B cell (primary cell): ENCODE data around the gene CD300LG. TPM values are rescaled to one million over a fixed set of nuclear protein-coding genes. Genes with fewer than 3 reads are reported as not detected.
A peak's percentile ranks its signal among the peaks of the same experiment; 100 is the strongest.

Experiments
- ATAC-seq: fragments of 200-7000 bp; cut with Tn5 transposase; one replicate; pipeline ENCODE4 v1.10.0; 2021; ENCODE audit warnings: low read depth, mild to moderate bottlenecking, moderate number of reproducible peaks, moderate library complexity
- CTCF ChIA-PET: fragments of 350-600 bp; sonication (Branson Sonifier 250); formaldehyde crosslinking; loops from one replicate; lab custom pipeline; 2021; ENCODE audit warnings: antibody characterized with exemption, inconsistent platforms; lab: Charles Lee
- POLR2A ChIA-PET: fragments of 350-600 bp; sonication (Branson Sonifier 250); formaldehyde crosslinking; loops from one replicate; lab custom pipeline; 2021; ENCODE audit warnings: antibody characterized with exemption; lab: Charles Lee
- DNase-seq: peaks from one replicate; pipeline ENCODE4 v3.0.0; 2013
- H2AFZ ChIP-seq: 2 replicates; pipeline ENCODE4 v1.6.1; 2012; ENCODE audit warnings: mild to moderate bottlenecking, low read depth, low read length; ENCODE audit not compliant: insufficient read depth, poor library complexity, severe bottlenecking
- H3K27ac ChIP-seq, 2 donors: 1 replicate in 1 of 2; 2 replicates in 1 of 2; pipeline ENCODE4 v1.5.1; 2012 to 2013; ENCODE audit warnings: low read length in 2 of 2, mild to moderate bottlenecking in 2 of 2, moderate library complexity in 1 of 2
- H3K27me3 ChIP-seq, 4 experiments: fragments of 200-600 bp in 1 of 4; sonication (generic) in 1 of 4; replicated peaks in 1 of 4; 1 replicate in 2 of 4; 2 replicates in 2 of 4; pipeline versions ENCODE4 v1.6.1 to v1.7.0; 2013 to 2016; ENCODE audit warnings: low read length in 3 of 4, mild to moderate bottlenecking in 2 of 4, mixed read lengths in 1 of 4, moderate library complexity in 1 of 4; ENCODE audit not compliant: insufficient read depth in 4 of 4, control insufficient read depth in 3 of 4; ENCODE audit errors: control extremely low read depth in 1 of 4
- H3K36me3 ChIP-seq, 2 experiments: replicated peaks in 1 of 2; 1 replicate in 1 of 2; 2 replicates in 1 of 2; pipeline versions ENCODE4 v1.6.1 to v1.7.1; 2013; ENCODE audit warnings: low read length in 1 of 2; ENCODE audit not compliant: insufficient read depth in 2 of 2, control insufficient read depth in 1 of 2; ENCODE audit errors: control extremely low read depth in 1 of 2, extremely low read depth in 1 of 2
- H3K4me1 ChIP-seq, 2 donors: fragments of 200-600 bp in 1 of 2; sonication (generic) in 1 of 2; 1 replicate in 1 of 2; 2 replicates in 1 of 2; pipeline versions ENCODE4 v1.5.1 to v1.6.1; 2013 to 2017; ENCODE audit warnings: low read length in 2 of 2; ENCODE audit not compliant: control insufficient read depth in 2 of 2, insufficient read depth in 2 of 2
- H3K4me2 ChIP-seq: replicated peaks from 2 replicates; pipeline ENCODE3; 2012; ENCODE audit warnings: mild to moderate bottlenecking, low read depth, low read length; ENCODE audit not compliant: poor library complexity, severe bottlenecking
- H3K4me3 ChIP-seq, 5 experiments: fragments of 200-600 bp in 1 of 5; sonication (generic) in 1 of 5; 1 replicate in 3 of 5; 2 replicates in 2 of 5; pipeline versions ENCODE4 v1.5.1 to v1.7.0; 2011 to 2016; ENCODE audit warnings: low read length in 4 of 5, mild to moderate bottlenecking in 4 of 5, low read depth in 2 of 5, control low read depth in 1 of 5, moderate library complexity in 1 of 5; ENCODE audit not compliant: insufficient read depth in 1 of 5; ENCODE audit errors: control extremely low read depth in 1 of 5, extremely low read depth in 1 of 5
- H3K79me2 ChIP-seq: fragments of 200-600 bp; sonication (generic); one replicate; pipeline ENCODE4 v1.6.0; 2016; ENCODE audit warnings: low read length; ENCODE audit not compliant: control insufficient read depth, insufficient read depth
- H3K9ac ChIP-seq: fragments of 200-600 bp; sonication (generic); 2 replicates; pipeline ENCODE4 v1.6.1; 2017; ENCODE audit warnings: mild to moderate bottlenecking, low read length, moderate library complexity
- H3K9me3 ChIP-seq, 3 donors: one replicate each; pipeline versions ENCODE4 v1.6.1 to v1.7.1; 2013; ENCODE audit warnings: low read length in 2 of 3; ENCODE audit not compliant: control insufficient read depth in 2 of 3, insufficient read depth in 1 of 3; ENCODE audit errors: control extremely low read depth in 1 of 3
- H4K20me1 ChIP-seq: 2 replicates; pipeline ENCODE4 v1.6.0; 2012; ENCODE audit warnings: mild to moderate bottlenecking, low read length; ENCODE audit not compliant: insufficient read depth, control insufficient read depth, poor library complexity, severe bottlenecking
- H3K27ac Mint-ChIP-seq: one replicate; pipeline ENCODE4 v1.8.0; 2021; ENCODE audit warnings: mixed read lengths
- H3K27me3 Mint-ChIP-seq: one replicate; pipeline ENCODE4 v1.8.0; 2021; ENCODE audit warnings: mixed read lengths
- H3K4me1 Mint-ChIP-seq: one replicate; pipeline ENCODE4 v1.8.0; 2021; ENCODE audit warnings: mixed read lengths
- H3K4me3 Mint-ChIP-seq: one replicate; pipeline ENCODE4 v1.8.0; 2021; ENCODE audit warnings: mixed read lengths
- H3K9me3 Mint-ChIP-seq: one replicate; pipeline ENCODE4 v1.8.0; 2022; ENCODE audit warnings: mixed read lengths; ENCODE audit not compliant: insufficient read depth
- EZH2 ChIP-seq: IDR thresholded peaks from 2 replicates; pipeline ENCODE4 v1.6.1; 2012; ENCODE audit warnings: borderline replicate concordance, low read depth, mild to moderate bottlenecking, moderate library complexity, low read length; ENCODE audit not compliant: insufficient read depth, poor library complexity, severe bottlenecking
- WGBS: methylation state at CpG from one replicate; pipeline ENCODE4 v1.1.5; 2013; ENCODE audit warnings: missing lambda C conversion rate; ENCODE audit not compliant: insufficient coverage; 5-methylcytosine and 5-hydroxymethylcytosine counted together
- intact Hi-C: fragments of 100-400 bp; cut with micrococcal nuclease; formaldehyde crosslinking; loops from one replicate; pipeline ENCODE4 v1.10.0; 2022
- polyA plus RNA-seq: library from polyadenylated mRNA; depleted of rRNA; stranded (reverse); fragments of >200 nt; gene quantifications from 2 replicates; pipeline ENCODE4 v1.2.3, GENCODE V29; 2012
- total RNA-seq, 2 donors: library from RNA; stranded (reverse); fragments of 120-200 nt in 1 of 2; gene quantifications; 1 replicate in 1 of 2; 2 replicates in 1 of 2; pipeline versions ENCODE4 v1.2.3 to v1.2.4, GENCODE V29; 2013 to 2022
- TF ChIP-seq, protein P1 (sequence below): fragments of 200-600 bp; IDR thresholded peaks from one replicate; pipeline ENCODE4 v1.8.0; 2022; ENCODE audit warnings: antibody characterized with exemption, mild to moderate bottlenecking

Gene CD300LG
- total and polyA plus RNA-seq, 2 donors (not counting 1 experiment from before 2014, with no cell fraction given): not detected

DNA sequence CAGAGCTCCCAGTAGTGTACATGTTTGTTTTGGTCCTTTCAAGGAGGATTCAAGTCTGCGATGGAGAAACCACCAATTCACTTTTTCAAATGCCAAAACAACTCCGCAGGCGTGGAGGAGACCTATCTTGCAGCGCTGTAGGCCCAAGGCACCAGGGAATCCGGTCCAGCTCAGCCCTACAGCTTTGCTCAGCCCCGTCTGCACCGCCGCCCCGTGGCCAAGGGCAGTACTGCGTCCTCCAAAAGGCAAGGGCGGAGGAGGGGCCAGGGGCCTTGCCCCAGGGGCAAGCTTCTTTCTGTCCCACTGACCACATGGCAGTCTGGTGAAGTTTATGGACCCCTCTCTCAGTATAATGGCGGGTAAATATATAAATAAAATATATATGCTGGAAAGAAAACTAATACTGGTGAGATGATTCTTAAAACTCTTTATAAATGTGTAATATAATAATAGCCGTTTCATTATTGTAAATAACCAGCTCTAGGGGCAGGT, 709 bp upstream of the CD300LG start:
- H3K27ac ChIP-seq: no peak overlapping the region
- CTCF ChIA-PET: interaction anchor here (0.6 to 2.5 kb wide), 18 partner anchors 8 to 994 kb away, joined by 3 to 22 read pairs (median 4); no protein-coding TSS in a partner anchor
- ATAC-seq: peak; percentile 98
- no peaks in the 10 kb centered on the region for H3K79me2 ChIP-seq
- DNase-seq: peak; percentile 71
- H3K9ac ChIP-seq: no peak overlapping the region
- H3K4me1 Mint-ChIP-seq: no peaks in the 10 kb centered on the region
- H3K27me3 ChIP-seq: peaks cover 0 to 8% (median 0%) of the 10 kb centered on the region in 4 experiments
- WGBS: 5% methylated on average over 10 of the region's 13 CpGs
- H3K9me3 ChIP-seq: no peaks in the 10 kb centered on the region
- H3K4me1 ChIP-seq: no peaks in the 10 kb centered on the region
- H2AFZ ChIP-seq: no peak overlapping the region
- no peaks in the 10 kb centered on the region for H3K9me3 Mint-ChIP-seq
- peaks cover 28% of the 10 kb centered on the region for H3K27me3 Mint-ChIP-seq
- no peak overlapping the region for H3K4me2 ChIP-seq
- intact Hi-C loops: no loop called here
- no peak for TF ChIP-seq EZH2
- TF ChIP-seq, protein P1, sequence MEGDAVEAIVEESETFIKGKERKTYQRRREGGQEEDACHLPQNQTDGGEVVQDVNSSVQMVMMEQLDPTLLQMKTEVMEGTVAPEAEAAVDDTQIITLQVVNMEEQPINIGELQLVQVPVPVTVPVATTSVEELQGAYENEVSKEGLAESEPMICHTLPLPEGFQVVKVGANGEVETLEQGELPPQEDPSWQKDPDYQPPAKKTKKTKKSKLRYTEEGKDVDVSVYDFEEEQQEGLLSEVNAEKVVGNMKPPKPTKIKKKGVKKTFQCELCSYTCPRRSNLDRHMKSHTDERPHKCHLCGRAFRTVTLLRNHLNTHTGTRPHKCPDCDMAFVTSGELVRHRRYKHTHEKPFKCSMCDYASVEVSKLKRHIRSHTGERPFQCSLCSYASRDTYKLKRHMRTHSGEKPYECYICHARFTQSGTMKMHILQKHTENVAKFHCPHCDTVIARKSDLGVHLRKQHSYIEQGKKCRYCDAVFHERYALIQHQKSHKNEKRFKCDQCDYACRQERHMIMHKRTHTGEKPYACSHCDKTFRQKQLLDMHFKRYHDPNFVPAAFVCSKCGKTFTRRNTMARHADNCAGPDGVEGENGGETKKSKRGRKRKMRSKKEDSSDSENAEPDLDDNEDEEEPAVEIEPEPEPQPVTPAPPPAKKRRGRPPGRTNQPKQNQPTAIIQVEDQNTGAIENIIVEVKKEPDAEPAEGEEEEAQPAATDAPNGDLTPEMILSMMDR: peak; percentile 95
- no peaks in the 10 kb centered on the region for H4K20me1 ChIP-seq
- no peak overlapping the region for H3K4me3 ChIP-seq
- H3K4me3 Mint-ChIP-seq: no peak overlapping the region
- POLR2A ChIA-PET: interaction anchor here (0.6 kb wide), 1 partner anchor 1122 kb away, joined by 6 read pairs; the partner anchor contains the start of gene C1QL1
- no peaks in the 10 kb centered on the region for H3K36me3 ChIP-seq
- no peak overlapping the region for H3K27ac Mint-ChIP-seq

DNA sequence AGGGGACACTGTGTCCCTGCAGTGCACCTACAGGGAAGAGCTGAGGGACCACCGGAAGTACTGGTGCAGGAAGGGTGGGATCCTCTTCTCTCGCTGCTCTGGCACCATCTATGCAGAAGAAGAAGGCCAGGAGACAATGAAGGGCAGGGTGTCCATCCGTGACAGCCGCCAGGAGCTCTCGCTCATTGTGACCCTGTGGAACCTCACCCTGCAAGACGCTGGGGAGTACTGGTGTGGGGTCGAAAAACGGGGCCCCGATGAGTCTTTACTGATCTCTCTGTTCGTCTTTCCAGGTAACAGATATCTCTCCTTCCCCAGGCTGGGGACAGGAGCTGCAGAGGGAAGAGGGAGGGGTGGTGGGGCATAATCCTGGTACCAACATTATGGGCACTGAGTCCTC, 1.6 kb downstream of the CD300LG start:
- intact Hi-C loops: no loop called here
- Histone ChIP-seq H3K27ac (no peak overlapping the region), H3K9me3 (no peaks in the 10 kb centered on the region), H3K36me3 (no peaks in the 10 kb centered on the region), H3K79me2 (no peaks in the 10 kb centered on the region), H2AFZ (no peak overlapping the region), H3K4me3 (no peak overlapping the region), H3K27me3 (peaks cover 0 to 8% (median 0%) of the 10 kb centered on the region in 4 experiments), H4K20me1 (no peaks in the 10 kb centered on the region), H3K9ac (no peak overlapping the region), H3K4me2 (no peak overlapping the region), H3K4me1 (no peaks in the 10 kb centered on the region)
- Mint-ChIP-seq H3K9me3 (no peaks in the 10 kb centered on the region), H3K27me3 (peaks cover 39% of the 10 kb centered on the region), H3K4me1 (no peaks in the 10 kb centered on the region), H3K4me3 (no peak overlapping the region), H3K27ac (no peak overlapping the region)
- ChIA-PET POLR2A (no interaction called here), CTCF (no interaction called here)
- ATAC-seq (no peak), DNase-seq (no peak)
- no peak for TF ChIP-seq EZH2
- TF ChIP-seq, protein P1: no peak
- 93% methylated on average over 5 of the region's 10 CpGs for WGBS
